H1 (cell line): Measurements from ENCODE around the gene NEURL2. TPM values are rescaled to one million over a fixed set of nuclear protein-coding genes. Genes with fewer than 3 reads are reported as not detected.

Experiments used
- CTCF ChIA-PET: fragments of 300-600 bp; sonication (Branson Sonifier 250); formaldehyde crosslinking; loops from one replicate; lab custom pipeline; 2021; ENCODE audit not compliant: partially characterized antibody; lab: Charles Lee
- POLR2A ChIA-PET: fragments of 300-600 bp; sonication (Branson Sonifier 250); formaldehyde crosslinking; loops from one replicate; lab custom pipeline; 2021; ENCODE audit warnings: inconsistent platforms; ENCODE audit not compliant: partially characterized antibody; lab: Charles Lee
- DNase-seq, 2 experiments: peaks; one replicate each; pipeline versions ENCODE4 v3.0.0 to v3.0.0-alpha.2; 2010 to 2022; ENCODE audit warnings: low spot score in 2 of 2, low read depth in 1 of 2, mixed read lengths in 1 of 2
- FAIRE-seq: peaks from 2 replicates; lab custom pipeline; 2011; peaks lifted over from hg19 to GRCh38; lab: Jason Lieb, UNC
- H2AFZ ChIP-seq: 2 replicates; pipeline ENCODE4 v1.8.1; 2012; ENCODE audit warnings: low read length, inconsistent platforms
- H2AK5ac ChIP-seq: 2 replicates; pipeline ENCODE4 v1.6.1; 2013; ENCODE audit warnings: low read depth, low read length
- H2BK120ac ChIP-seq: replicated peaks from 2 replicates; pipeline ENCODE3; 2013; ENCODE audit warnings: low read depth, low read length, inconsistent platforms
- H2BK12ac ChIP-seq: 2 replicates; pipeline ENCODE4 v1.6.1; 2013; ENCODE audit warnings: low read depth, low read length
- H2BK15ac ChIP-seq: 2 replicates; pipeline ENCODE4 v1.6.1; 2013; ENCODE audit warnings: low read length
- H2BK20ac ChIP-seq: 2 replicates; pipeline ENCODE4 v1.6.1; 2013; ENCODE audit warnings: low read length
- H2BK5ac ChIP-seq: 2 replicates; pipeline ENCODE4 v1.6.1; 2013; ENCODE audit warnings: low read depth, low read length
- H3K14ac ChIP-seq: 2 replicates; pipeline ENCODE4 v1.6.1; 2013; ENCODE audit warnings: inconsistent platforms; ENCODE audit not compliant: insufficient read length
- H3K18ac ChIP-seq: 2 replicates; pipeline ENCODE4 v1.6.1; 2013; ENCODE audit warnings: low read length; ENCODE audit errors: extremely low read depth
- H3K23ac ChIP-seq: 2 replicates; pipeline ENCODE4 v1.6.1; 2013; ENCODE audit warnings: inconsistent platforms; ENCODE audit not compliant: insufficient read length
- H3K23me2 ChIP-seq: 2 replicates; pipeline ENCODE4 v1.6.1; 2013; ENCODE audit warnings: low read depth, low read length
- H3K27ac ChIP-seq: 2 replicates; pipeline ENCODE4 v1.6.1; 2011; ENCODE audit warnings: low read depth, low read length, inconsistent platforms
- H3K27me3 ChIP-seq, 4 experiments: replicated peaks in 1 of 4; 1 replicate in 1 of 4; 2 replicates in 3 of 4; pipeline versions ENCODE4 v1.6.1 to v1.8.1; 2011 to 2013; ENCODE audit warnings: low read length in 3 of 4, mild to moderate bottlenecking in 3 of 4, inconsistent platforms in 2 of 4, mixed read lengths in 2 of 4, moderate library complexity in 1 of 4; ENCODE audit not compliant: control insufficient read depth in 3 of 4, insufficient read depth in 3 of 4; ENCODE audit errors: extremely low read depth in 1 of 4
- H3K36me3 ChIP-seq, 4 experiments: 2 replicates each; pipeline versions ENCODE4 v1.6.1 to v1.8.1; 2011 to 2013; ENCODE audit warnings: mild to moderate bottlenecking in 4 of 4, low read length in 3 of 4, moderate library complexity in 2 of 4, control low read depth in 1 of 4, inconsistent platforms in 1 of 4; ENCODE audit not compliant: insufficient read depth in 4 of 4, control insufficient read depth in 2 of 4
- H3K4ac ChIP-seq: replicated peaks from 2 replicates; pipeline ENCODE3; 2013; ENCODE audit warnings: low read length, low read depth, mixed read lengths, inconsistent platforms; ENCODE audit not compliant: insufficient read length
- H3K4me1 ChIP-seq, 4 experiments: replicated peaks in 1 of 4; 1 replicate in 1 of 4; 2 replicates in 3 of 4; pipeline versions ENCODE4 v1.6.1 to v1.8.1; 2011 to 2013; ENCODE audit warnings: low read length in 3 of 4, inconsistent platforms in 2 of 4, mixed read lengths in 1 of 4; ENCODE audit not compliant: insufficient read depth in 4 of 4, control insufficient read depth in 3 of 4
- H3K4me2 ChIP-seq, 2 experiments: 2 replicates each; pipeline versions ENCODE4 v1.6.1 to v1.8.1; 2011 to 2013; ENCODE audit warnings: low read depth in 2 of 2, low read length in 2 of 2, control low read depth in 1 of 2, inconsistent platforms in 1 of 2, mild to moderate bottlenecking in 1 of 2; ENCODE audit not compliant: insufficient read depth in 1 of 2
- H3K4me3 ChIP-seq, 4 experiments: fragments of 200-600, 300-600 bp in 1 of 4; sonication (generic), shearing (Covaris generic), sonication (Bioruptor Twin) in 1 of 4; 2 replicates each; pipeline versions ENCODE4 v1.5.1 to v1.8.1; 2011 to 2016; ENCODE audit warnings: low read length in 4 of 4, low read depth in 3 of 4, control low read depth in 2 of 4, inconsistent platforms in 2 of 4, mild to moderate bottlenecking in 2 of 4, mixed read lengths in 1 of 4, moderate library complexity in 1 of 4; ENCODE audit not compliant: insufficient read depth in 2 of 4; ENCODE audit errors: extremely low read depth in 1 of 4
- H3K56ac ChIP-seq: replicated peaks from 2 replicates; pipeline ENCODE3; 2013; ENCODE audit warnings: low read depth, mild to moderate bottlenecking, mixed read lengths, low read length, inconsistent platforms; ENCODE audit not compliant: insufficient read length
- H3K79me1 ChIP-seq: 2 replicates; pipeline ENCODE4 v1.6.1; 2013; ENCODE audit warnings: low read depth, low read length, control low read depth
- H3K79me2 ChIP-seq, 2 experiments: 2 replicates each; pipeline versions ENCODE4 v1.6.1 to v1.8.1; 2012 to 2013; ENCODE audit warnings: low read length in 2 of 2, mild to moderate bottlenecking in 2 of 2, inconsistent platforms in 1 of 2; ENCODE audit not compliant: insufficient read depth in 2 of 2, control insufficient read depth in 1 of 2
- H3K9ac ChIP-seq, 4 experiments: replicated peaks in 1 of 4; 1 replicate in 1 of 4; 2 replicates in 3 of 4; pipeline versions ENCODE4 v1.6.1 to v1.8.1; 2011 to 2013; ENCODE audit warnings: low read depth in 3 of 4, low read length in 3 of 4, control low read depth in 2 of 4, mild to moderate bottlenecking in 2 of 4, moderate library complexity in 2 of 4, inconsistent platforms in 1 of 4; ENCODE audit errors: extremely low read depth in 1 of 4
- H3K9me3 ChIP-seq, 2 experiments: 2 replicates each; pipeline versions ENCODE4 v1.6.1 to v1.8.1; 2012 to 2013; ENCODE audit warnings: mild to moderate bottlenecking in 2 of 2, moderate library complexity in 2 of 2, control low read depth in 1 of 2, inconsistent platforms in 1 of 2, low read depth in 1 of 2, low read length in 1 of 2, mixed read lengths in 1 of 2; ENCODE audit not compliant: insufficient read depth in 2 of 2
- H4K20me1 ChIP-seq, 2 experiments: replicated peaks in 1 of 2; 2 replicates each; pipeline versions ENCODE3 to v1.8.1; 2011 to 2013; ENCODE audit warnings: inconsistent platforms in 2 of 2, low read length in 2 of 2, mild to moderate bottlenecking in 1 of 2; ENCODE audit not compliant: insufficient read depth in 2 of 2, control insufficient read depth in 1 of 2
- H4K5ac ChIP-seq: 2 replicates; pipeline ENCODE4 v1.6.1; 2013; ENCODE audit warnings: low read length, low read depth, mixed read lengths, inconsistent platforms; ENCODE audit not compliant: insufficient read length
- H4K8ac ChIP-seq: 2 replicates; pipeline ENCODE4 v1.8.0; 2013; ENCODE audit warnings: mild to moderate bottlenecking, moderate library complexity, low read length, inconsistent platforms; ENCODE audit not compliant: insufficient read depth; ENCODE audit errors: extremely low read depth
- H4K91ac ChIP-seq: replicated peaks from 2 replicates; pipeline ENCODE3; 2013; ENCODE audit warnings: low read length, mixed read lengths, inconsistent platforms; ENCODE audit not compliant: insufficient read length
- POLR2A ChIP-seq, 2 experiments: IDR thresholded peaks; 1 replicate in 1 of 2; 2 replicates in 1 of 2; pipeline ENCODE4 v1.6.1; 2011; ENCODE audit warnings: low read depth in 2 of 2, low read length in 2 of 2, mild to moderate bottlenecking in 2 of 2; ENCODE audit errors: control extremely low read depth in 1 of 2
- SAP30 ChIP-seq: fragments of 300-600 bp; sonication (generic); IDR thresholded peaks from 2 replicates; pipeline ENCODE4 v1.7.1; 2012; ENCODE audit warnings: low read length, moderate library complexity, mild to moderate bottlenecking, inconsistent platforms; ENCODE audit not compliant: insufficient read depth, insufficient replicate concordance
- WGBS, 2 experiments: shearing (Covaris generic) in 1 of 2; methylation state at CpG; one replicate each; pipeline versions ENCODE4 v1.1.6 to v1.1.7; 2013 to 2015; ENCODE audit warnings: low lambda C conversion rate in 2 of 2, mixed read lengths in 2 of 2, inconsistent platforms in 1 of 2, low coverage in 1 of 2, missing lambda C conversion rate in 1 of 2; ENCODE audit not compliant: insufficient replicate concordance in 2 of 2, insufficient coverage in 1 of 2, insufficient read length in 1 of 2; ENCODE audit errors: extremely low coverage in 1 of 2, missing lambda C conversion rate in 1 of 2; 5-methylcytosine and 5-hydroxymethylcytosine counted together
- polyA plus RNA-seq, 7 experiments: library from polyadenylated mRNA; depleted of rRNA in 3 of 7; stranded (reverse) in 5 of 7; unstranded in 2 of 7; fragments of >200 nt in 5 of 7; fragments of 200-250 nt in 2 of 7; gene quantifications; 1 replicate in 5 of 7; 2 replicates in 1 of 7; 4 replicates in 1 of 7; pipeline versions ENCODE4 v1.2.1 to v1.2.3, GENCODE V29; 2011 to 2013; ENCODE audit warnings: missing spikeins in 2 of 7, mixed read lengths in 2 of 7
- total RNA-seq: library from RNA; stranded (reverse); fragmentation: NEBNext Ultra II Directional; extraction: Animal tissue kit (Norgen Biotek cat#: 25700); gene quantifications from 2 replicates; pipeline ENCODE4 v1.2.1, GENCODE V29; 2021

Gene NEURL2
- total and polyA plus RNA-seq, 2 of the 8 experiments (the other 6 are each of a cell fraction or from before 2014, with no cell fraction given), result 6.9 TPM

GRCh38 chr20:45892828-45893500, 2.0 kb upstream of the NEURL2 start:
- POLR2A ChIA-PET, result interaction anchor here (0.6 to 11.2 kb wide), 14 partner anchors 8 to 101 kb away, joined by 3 to 172 read pairs (median 4); partner anchors contain the start of genes DNTTIP1, PCIF1, PLTP and WFDC3

More at GRCh38 chr20:45892828-45893500, 2.0 kb upstream of the NEURL2 start:
- DNase-seq (no peak), FAIRE-seq (no peak)
- Histone ChIP-seq H3K56ac (no peak overlapping the region), H3K23me2 (peaks cover 15% of the 10 kb centered on the region; the same call in 1 of the 2 replicates), H3K14ac (no peak overlapping the region), H2BK120ac (no peak overlapping the region), H4K5ac (no peak overlapping the region), H3K27ac (no peak overlapping the region), H2BK15ac (no peak overlapping the region), H2BK5ac (no peak overlapping the region), H4K8ac (no peak overlapping the region), H3K18ac (no peak overlapping the region), H4K91ac (no peak overlapping the region), H3K4me2 (no peak overlapping the region; a peak in 1 of 4 replicates), H3K4me3 (no peak overlapping the region), H3K9ac (no peak overlapping the region), H3K4me1 (peaks cover 0 to 10% (median 6%) of the 10 kb centered on the region in 4 experiments; a peak in 6 of 7 replicates), H3K79me2 (peaks cover 0 to 7% of the 10 kb centered on the region in 2 experiments; a peak in 1 of 4 replicates), H4K20me1 (peaks cover 0 to 10% of the 10 kb centered on the region in 2 experiments), H2AFZ (no peak overlapping the region), H2AK5ac (no peak overlapping the region), H3K4ac (no peak overlapping the region), H3K79me1 (peaks cover 3% of the 10 kb centered on the region; the same call in 1 of the 2 replicates), H3K9me3 (no peaks in the 10 kb centered on the region), H2BK20ac (no peak overlapping the region), H3K36me3 (peaks cover 8 to 22% (median 16%) of the 10 kb centered on the region in 4 experiments), H3K27me3 (no peaks in the 10 kb centered on the region), H3K23ac (no peak overlapping the region), H2BK12ac (no peak overlapping the region)
- CTCF ChIA-PET, result interaction anchor here (0.7 to 6.3 kb wide), 11 partner anchors 9 to 77 kb away, joined by 3 to 40 read pairs (median 9); partner anchors contain the start of gene ZSWIM1
- 85% methylated on average over 4 of the region's 4 CpGs; no CpG with 5 or more reads in 1 of the 2 experiments for WGBS, 2 experiments
- TF ChIP-seq POLR2A (IDR thresholded peaks at IDR 0.05; ENCODE audit: control extremely low read depth in 1 of 2, low read depth in 2 of 2, low read length in 2 of 2) (peak in 1 of 2 experiments; percentile 53; a peak in 2 of 3 replicates), SAP30 (no peak)
- TF ChIP-seq, all 59 proteins: peak for 1
